ENCODE data around the gene CELF2.

DNA sequence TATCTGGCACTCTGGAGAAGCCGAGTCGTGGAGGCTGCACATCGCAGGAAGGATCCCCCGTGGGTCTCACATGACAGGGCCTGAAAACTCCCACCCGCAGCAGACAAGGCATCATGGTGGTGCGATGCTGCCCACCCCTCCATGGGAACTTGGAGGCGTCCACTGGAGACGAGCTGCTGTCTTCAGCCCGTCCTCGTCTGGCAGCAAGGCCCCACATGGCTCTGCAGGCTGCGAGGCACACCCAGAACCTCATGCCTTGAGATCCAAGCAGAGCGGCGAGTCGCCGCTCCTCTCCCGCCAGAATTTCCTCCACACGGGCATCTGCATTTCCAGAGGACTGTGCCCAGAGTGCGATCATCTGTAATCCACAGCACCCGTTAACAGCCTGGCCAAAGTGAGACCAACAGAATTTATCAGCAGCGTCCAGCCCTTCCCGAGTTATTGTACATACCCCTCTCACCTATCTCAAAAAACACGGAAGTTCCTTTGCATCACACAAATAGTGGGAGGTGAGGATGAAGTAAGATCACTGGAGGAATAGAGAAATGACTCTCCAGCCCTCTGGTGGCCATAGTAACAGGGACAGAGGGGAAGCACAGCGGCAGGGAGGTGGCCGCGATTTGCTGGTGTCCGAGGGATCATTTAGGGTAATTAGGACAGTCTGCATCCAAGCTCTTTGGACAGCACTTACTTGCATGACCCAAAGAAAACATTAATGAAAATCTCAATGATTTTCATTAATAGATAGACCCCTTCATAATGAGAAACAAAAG is 301.3 kb downstream of the CELF2 start:
- TF ChIP-seq, protein P1, sequence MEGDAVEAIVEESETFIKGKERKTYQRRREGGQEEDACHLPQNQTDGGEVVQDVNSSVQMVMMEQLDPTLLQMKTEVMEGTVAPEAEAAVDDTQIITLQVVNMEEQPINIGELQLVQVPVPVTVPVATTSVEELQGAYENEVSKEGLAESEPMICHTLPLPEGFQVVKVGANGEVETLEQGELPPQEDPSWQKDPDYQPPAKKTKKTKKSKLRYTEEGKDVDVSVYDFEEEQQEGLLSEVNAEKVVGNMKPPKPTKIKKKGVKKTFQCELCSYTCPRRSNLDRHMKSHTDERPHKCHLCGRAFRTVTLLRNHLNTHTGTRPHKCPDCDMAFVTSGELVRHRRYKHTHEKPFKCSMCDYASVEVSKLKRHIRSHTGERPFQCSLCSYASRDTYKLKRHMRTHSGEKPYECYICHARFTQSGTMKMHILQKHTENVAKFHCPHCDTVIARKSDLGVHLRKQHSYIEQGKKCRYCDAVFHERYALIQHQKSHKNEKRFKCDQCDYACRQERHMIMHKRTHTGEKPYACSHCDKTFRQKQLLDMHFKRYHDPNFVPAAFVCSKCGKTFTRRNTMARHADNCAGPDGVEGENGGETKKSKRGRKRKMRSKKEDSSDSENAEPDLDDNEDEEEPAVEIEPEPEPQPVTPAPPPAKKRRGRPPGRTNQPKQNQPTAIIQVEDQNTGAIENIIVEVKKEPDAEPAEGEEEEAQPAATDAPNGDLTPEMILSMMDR (IDR thresholded peaks at IDR 0.05; ENCODE audit: low read depth, low read length, poor library complexity, severe bottlenecking) = no peak
- TF ChIP-seq EZH2phosphoT487 (IDR thresholded peaks at IDR 0.05; ENCODE audit: borderline replicate concordance, low read length) = no peak

Data from DOHH2 (cell line).